Inferior parietal cortex (tissue), 1 donor: ENCODE data around the gene USP7.

ENCODE experiments used
- DNase-seq: peaks from one replicate; pipeline ENCODE4 v3.0.0-alpha.2; 2016; ENCODE audit errors: extremely low spot score

Gene USP7

DNA sequence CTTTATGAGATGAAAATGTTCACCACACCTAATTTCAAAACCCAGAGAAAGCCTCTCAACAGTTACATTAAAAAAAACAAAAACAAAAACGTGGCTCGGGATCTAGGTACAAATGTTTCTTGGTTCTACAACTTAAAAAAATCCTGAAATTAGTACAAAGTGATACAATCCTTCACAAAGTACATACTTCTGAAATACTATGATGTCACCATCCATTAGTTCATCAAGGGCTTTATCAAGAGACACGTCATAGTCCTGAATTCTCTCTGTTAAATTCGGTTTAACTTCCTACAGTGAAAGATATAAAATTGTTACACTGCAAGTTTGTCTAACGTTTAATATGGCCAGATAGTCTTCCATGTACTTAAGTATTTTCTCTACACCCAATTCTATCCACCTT, 63.4 kb downstream of the USP7 start:
- DNase-seq: no peak

DNA sequence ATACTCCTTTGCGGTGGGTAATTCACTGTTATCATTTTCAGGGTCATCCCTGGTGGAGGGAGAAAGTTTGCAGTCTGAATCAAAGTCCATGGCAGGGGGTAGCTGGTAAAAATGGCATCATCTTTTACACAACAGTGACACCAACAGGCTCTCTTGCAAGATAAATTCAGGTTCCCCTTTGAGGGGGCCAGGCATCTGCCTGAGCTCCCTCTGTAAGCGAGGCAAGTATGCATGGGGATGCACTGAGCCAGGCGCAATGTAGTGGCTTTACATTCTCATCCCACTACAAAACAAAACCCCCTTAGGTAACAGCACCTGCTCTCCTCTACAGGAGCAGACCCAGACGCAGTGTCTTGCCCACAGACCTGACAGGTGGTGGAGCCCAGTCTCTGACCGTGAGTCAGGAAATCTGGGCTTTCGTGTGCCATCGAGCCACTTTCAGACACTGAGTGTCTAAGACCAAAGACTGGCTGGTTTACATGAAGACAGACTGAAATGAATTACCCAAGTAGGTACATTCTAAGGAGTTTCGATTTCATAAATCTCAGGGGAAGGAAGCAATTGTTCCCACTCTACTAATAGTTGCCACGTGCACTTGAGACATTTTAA, 63.9 kb downstream of the USP7 start:
- DNase-seq: no peak

DNA sequence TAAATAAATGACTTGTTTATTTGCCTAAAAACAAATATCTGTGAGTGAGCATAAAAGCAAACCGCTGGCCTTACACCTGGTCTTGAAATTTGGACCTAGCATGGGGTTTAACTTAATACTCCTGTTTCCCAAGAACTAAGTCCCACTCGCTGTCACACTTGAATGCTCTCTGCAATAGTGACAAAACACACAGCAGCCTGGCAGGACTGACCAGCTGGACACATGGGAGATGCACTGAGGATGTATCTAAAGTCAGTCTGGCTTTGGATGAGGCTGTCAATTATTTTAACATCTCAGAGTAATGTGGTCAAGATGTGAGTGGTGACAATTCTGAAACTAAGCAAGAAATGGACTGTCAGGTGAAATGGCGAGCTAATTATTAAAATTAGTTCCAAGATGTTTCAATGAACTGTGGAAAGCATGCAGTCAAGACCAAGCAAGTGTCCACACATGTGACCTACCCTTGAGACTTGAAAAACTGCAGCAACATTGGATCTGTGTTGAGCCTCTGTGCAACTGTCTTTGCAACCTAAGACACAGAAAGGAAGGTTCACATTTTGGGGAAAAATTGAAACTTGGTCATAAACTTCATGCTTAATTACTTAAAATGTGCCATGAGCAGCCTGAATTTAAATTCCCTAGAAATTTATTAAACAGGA, 64.9 kb downstream of the USP7 start:
- no peak for DNase-seq

DNA sequence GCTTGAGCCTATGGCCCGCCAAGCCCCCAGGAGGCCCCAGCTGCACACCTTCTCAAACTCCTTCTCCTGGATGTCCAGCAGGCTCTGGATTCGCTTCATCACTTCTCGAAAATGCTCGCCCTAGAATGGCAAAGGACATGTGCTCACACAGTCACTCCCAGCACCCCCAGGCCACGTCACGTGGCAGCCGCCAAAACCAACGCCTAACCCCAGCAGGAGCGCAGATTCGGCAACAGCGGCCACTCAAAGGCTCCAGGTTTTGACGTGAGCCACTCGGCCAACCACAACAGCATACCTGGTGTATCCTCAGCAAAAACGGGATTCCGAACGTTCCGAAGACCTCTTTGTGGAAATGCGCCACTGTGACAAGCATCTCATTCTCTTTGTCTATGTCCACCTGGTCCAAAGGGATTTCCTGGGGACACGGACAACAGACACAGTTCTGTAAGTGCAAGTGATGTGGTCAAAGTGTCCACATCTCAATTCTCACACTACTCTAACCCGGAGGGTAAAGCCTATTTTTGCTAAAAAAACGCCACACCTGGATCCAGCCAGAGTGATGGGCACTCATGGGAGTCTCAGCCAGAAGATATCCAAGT, 68.9 kb downstream of the USP7 start:
- DNase-seq: no peak

DNA sequence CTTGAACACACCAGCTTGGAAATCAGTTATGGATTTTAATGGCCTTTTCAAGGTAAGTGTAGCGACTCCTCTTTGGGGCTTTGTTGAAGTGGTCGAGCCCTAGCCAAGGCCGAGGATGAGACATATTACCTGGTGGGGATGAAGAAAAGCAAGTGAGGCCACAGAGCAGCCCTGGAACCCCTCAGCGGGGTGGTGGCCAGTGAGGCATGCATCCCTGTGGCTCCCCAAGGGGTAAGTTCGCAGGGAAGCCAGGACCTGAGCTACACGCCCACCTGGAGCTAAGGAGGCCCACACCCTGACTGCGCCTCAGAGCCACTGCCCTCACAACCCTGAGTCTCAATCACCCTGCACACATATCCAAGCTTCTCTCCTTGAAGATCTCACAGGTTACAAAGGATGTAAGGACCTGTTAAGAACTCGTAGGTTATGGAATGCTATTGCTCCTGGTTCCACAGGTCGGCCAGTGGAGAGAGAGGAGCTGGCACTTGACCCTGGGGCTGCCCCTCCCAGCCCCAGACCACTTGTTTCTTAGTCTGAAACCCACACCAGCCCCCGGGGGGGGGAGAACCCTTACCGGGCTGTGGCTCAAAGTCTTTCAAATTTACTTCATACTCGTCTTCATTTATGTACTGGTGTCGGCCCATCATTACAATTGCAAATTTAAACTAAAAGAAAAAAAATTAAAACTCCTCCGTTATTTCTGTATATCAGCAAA, 69.6 kb downstream of the USP7 start:
- DNase-seq: no peak

DNA sequence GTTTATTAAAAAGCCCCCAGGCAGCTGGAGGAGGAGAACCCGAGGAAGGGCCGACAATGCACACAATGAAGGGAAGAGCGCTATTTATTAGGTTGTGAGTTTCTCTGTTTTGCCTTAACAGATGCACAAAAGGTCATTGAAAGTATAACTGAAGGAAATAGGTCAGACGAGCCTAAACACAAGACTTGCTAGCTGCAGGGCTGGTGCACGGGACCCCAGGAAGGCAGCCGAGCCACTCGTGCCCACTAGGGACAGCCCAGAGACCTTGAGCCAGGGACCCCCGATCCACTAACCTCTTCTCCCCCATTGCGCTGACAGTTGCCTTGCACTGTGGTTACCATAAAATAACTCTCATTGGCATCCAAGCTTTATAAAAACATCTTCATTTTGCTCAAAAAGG, 70.3 kb downstream of the USP7 start:
- no peak for DNase-seq

DNA sequence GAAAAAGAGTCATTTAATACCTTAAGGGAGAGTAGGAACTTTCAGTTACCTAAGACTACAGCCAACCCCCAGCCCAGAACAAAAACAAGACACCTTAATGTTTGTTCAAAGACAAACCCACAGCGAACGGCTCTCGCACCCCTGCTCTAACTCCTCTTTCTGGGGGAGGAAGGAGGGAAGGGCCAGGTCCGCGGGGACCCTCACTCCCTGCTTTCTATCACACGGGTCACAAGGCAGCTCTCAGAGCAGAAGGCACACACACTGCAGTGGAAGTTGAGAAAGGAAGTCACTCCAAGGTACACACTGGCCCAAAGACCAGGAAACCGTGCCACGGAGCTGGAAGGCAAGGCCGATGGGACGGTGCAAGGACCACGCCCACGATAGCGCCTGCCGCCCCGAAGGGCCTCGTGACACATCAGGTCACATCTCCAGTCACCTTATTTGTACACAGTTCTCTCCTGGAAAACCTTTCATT, 71.6 kb downstream of the USP7 start:
- no peak for DNase-seq

DNA sequence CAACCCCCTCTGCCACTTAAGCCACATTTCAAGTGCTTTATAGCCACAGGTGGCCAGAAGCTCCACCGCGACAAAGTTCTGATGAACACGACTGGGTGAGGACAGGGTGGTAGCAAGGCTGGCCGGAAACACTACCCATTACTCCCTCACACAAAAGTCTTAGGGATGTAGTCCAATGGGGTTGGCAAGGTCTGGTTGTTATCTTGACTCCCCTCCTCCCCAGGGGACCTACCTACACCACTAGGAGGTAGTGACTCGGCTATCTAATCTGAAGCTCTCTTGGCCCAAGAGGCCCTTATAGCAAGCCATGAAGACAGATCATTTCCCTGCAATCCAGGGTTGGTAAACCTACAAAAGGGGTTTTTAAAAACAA, 73.2 kb downstream of the USP7 start:
- no peak for DNase-seq

DNA sequence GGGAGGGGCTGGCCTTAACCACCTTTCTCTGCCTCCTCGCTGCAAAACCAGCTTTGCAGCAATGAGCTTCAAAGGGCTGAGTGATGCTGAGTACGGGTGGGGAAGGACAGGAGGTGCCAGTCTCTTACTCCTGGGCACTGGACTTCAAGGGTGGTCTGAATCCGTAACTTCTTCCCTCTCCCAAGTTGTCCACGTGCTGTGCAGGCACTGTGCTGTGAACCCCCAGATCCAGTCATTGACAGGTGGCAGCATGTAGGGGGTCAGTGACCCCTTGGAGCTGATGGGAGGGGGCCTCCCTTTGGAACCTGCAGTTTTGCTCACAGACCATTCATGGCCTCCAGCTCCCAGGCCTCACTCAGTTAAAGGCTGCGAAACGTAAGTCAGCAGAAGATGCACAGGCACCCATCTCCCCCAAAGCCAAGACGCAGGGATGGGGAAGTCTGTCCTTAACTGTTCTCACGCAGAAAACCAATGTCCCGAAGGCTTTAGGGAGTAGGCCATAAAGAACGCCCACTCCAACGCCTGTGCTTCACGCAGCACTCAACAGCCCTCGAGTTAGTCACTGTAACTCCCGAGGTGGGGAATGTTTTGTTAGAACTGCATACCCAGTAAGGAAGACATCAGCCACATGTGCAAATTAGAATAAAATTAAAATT, 73.7 kb downstream of the USP7 start:
- no peak for DNase-seq

DNA sequence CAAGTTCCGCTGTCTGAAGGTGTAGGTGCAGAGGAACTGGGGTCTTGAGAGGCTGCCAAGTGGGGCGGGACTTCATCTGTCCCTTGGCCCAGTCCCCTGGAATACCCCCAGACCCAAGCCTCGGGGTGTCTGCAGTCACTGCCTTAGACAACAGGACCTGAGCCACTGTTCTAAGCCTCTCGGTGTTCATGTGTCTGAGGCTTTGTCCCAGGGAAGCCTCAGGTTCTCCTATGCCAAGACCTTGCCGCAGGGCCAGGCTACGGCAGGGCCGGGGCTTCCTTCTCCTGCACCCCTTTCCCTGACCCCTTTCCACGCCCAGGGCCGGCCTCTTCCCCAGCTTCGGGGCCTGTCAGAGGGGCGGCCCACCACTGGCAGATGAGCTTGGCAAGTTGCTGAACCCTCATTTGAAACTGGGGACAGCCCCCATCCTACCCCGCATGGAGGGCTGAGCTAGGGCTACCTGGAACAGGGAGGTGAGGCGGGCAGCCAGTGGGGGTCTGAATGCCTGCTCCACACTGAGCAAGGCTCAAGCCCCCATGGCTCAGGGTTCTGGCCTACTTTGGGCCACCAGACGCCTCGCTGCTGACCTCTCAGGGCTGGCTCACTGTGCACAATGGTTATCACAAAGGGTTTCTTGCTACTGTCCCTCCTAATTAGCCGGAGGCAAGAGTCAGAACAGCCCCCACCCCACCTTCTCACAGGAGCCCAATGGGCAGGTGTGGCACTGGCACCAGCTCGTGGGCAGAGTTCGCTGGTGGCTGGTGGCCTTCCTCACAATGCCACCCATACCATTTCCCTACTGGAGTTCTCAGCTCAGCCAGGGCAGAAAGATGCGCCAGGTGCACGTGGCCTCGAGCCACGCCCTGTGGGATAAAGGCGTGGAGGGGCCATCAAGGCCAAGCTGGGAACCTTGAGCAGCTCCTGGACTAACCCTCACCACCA, 74.5 kb downstream of the USP7 start:
- no peak for DNase-seq

DNA sequence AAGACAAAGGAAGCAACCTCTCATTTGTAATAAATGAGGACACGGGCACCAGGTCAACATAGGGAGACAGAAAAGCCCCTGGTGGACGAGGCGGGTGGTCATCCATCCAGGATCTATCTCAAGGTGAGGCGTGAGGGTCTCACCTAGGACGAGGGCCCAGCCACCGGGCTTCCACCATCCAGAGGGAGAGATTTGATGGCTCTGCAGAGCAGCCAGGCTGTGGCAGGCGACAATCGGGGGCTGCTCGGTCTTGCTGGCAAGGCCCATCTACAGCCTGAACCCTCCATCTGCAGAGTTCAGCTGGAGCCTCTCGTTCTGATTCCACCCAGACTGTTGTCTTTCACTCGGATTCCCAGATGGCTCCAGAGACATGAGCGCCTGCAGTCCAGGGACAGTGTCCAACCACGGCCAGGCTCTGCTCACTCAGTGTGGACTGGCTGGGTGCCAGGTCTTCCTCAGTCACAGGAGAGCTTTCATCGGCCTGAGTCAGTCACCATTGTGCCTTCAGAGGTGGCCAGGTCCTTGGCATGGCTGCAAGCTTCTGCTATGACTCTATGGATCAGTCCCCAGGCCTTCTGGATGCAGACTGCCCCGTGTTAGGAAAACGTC, 75.7 kb downstream of the USP7 start:
- peak; percentile 57 for DNase-seq

DNA sequence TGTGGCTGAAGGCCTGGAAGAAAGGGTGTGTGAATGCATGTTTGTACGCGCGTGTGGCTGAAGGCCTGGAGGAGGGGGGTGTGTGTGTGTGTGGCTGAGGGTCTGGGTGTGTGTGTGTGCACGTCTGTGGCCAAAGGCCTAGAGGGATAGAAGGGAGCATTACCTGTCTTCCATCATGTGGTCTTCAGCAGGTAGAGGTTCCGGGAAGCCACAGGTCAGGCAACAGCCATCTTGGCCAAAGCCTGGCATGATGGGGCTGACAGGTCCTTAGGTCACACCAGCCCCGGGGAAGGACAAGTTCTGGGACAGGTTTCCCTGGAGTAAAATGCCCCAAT, 76.3 kb downstream of the USP7 start:
- DNase-seq: no peak

DNA sequence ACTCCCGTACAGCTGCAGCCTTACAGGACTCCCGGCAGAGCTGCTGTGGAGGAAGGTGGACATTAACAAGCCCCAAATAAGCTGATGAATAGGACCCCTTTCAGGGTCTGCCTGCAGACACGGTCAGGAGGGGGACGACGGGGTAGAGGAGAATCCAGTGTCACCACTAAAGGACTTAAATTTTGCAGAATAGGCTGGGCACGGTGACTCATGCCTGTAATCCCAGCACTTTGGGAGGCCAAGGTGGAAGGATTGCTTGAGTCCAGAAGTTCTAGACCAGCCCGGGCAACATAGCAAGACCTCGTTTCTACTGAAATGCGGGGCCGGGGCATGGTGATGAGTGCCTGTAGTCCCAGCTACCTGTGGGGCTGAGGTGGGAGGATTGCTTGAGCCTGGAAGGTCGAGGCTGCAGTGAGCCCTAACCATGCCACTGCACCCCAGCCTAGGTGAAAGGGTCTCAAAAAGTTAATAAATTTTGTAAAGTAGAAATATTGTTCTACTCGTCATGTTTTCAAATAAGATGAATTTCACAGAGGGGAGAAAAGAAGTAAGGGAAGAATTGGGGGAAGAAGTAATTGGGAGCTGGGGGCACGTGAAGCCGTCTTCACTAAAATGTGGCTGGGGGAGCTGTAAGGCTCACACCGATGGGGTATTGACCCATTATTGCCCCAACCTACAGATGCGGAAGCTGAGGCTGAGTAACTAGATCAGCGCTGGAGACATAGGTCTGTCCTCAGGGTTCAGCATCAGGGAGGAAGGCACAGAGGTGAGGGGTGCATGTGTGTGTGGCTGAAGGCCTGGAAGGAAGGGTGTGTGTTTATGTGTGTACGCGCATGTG, 76.9 kb downstream of the USP7 start:
- no peak for DNase-seq

DNA sequence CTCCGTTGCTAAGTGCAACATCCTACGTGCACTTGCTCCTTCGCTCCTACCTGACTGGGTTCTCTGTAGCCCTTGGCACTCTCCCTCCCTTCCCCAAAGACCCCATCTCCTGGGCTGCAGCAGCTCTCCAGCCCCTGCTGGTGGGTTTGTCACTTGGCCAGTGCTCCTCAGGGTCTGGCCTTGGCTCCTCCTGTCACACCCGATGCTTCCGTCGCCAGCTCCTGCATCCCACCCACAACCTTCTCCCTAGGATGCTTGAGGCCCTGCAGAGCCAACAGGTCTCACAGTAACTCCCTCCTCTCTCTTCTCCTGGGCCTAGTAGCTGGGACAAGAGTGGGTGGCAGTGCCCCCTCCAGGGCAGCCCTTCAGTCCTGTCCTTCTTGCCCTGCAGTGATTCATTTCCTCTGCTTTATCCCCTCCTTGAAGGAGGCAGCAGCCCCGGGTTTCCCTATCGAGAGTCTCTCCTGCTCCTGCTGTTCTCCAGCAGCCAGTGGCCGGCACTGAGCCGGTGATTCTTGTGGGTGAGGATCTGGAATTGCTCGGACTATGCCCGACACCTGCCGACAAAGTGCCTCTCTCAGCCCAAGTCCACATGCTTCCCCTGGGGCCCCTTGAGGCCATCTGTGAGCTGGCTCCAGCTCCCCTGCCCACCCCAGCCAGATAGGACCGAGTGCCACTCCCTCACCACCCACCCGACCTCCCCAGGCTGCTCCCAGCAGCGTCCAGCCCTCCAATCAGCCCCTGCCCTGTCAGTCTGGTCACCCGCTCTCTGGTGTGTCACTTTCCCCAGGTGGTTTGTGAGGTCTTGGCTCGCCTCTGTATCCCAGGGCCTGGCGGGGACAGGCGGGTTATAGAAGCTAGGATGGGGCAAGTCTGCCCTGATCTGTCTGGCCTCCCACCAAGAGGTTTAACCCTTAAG, 77.8 kb downstream of the USP7 start:
- DNase-seq: no peak

DNA sequence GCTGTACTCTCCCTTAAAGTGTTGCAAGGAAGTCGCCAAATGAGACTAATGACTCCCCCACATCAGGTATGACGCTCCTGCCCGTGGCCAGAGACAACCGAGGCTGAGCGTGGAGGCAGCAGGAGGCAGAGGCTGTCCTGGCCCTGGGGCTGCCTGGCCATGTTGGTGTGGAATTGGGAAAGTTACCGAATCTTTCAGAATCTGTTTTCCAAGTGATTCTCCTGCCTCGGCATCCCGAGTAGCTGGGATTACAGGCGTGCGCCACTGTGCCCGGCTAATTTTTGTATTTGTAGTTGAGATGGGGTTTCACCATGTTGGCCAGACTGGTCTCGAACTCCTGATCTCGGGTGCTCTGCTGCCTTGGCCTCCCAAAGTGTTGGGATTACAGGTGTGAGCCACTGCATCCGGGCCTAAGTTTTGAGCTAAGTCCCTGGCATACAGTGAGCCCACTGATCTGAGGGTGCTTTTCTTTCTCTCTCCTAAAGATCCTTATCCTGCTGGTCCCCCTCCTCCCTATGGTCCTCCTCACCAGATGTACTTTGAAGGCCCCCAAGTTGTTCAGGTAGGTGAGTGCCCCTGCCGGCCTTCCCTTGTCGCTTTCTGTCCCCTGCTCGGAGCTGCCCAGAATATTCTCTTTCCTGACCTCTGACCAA, 80.9 kb downstream of the USP7 start:
- no peak for DNase-seq

DNA sequence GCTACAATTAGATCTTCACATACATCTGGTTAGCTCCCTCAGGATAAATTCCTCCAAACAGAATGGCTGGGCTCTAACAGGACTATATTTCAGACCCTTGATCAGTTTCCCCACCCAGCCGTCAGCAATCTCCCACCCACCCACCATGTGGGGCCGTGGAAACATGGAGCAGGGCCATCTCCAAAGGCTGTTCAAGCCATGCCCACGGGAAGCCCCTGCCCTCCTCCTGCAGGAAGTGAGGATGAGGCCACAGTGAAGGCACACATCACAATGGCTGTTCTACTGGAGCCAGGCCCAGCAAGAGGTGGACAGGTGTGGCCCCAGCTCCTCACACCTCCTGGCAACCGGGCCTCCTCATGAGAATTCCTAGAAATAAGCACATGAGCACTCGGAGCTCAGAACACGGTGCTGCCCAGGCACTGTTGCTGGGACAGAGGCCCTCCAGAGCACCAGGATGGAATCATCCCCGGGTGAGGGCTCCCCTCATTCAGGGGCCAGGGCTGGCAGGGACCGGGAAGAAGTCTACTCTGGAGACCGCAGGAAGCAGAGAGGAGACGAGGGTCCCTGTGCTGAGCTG, 81.6 kb downstream of the USP7 start, which contains the start of gene LITAFD:
Gene LITAFD (plus strand): TSS at position 311 of the 577 bp plus-strand sequence. CDS start 2,005 bp downstream, outside the sequence.
- DNase-seq: no peak

DNA sequence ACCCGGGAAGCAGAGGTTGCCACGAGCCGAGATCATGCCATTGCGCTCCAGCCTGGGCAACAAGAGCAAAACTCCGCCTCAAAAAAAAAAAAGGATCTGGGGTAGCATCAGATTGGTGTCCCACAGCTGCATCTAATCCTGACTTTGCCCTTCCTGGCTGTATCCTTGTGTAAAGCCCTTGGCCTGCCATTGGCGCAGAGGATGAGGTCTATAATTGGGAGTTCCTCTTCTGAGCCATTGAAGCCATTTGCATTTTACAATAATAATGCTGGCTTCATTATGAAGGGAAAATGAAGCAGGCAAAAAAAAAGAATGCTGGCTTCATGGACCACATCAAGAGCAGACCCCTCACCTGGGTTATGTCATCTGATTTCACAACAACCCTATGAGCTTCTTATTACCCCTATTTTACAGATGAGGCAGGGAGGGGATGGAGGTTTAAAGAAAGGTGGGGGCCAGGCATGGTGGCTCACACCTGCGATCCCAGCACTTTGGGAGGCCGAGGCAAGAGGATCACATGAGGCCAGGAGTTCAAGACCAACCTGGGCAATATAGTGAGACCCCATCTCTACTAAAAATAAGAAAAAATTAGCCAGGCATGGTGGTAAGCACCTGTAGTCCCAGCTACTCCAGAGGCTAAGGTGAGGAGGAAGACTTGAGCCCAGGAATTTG, 82.7 kb downstream of the USP7 start:
- no peak for DNase-seq
